ENCODE results near the gene SLC44A3. TPM values are rescaled to one million over a fixed set of nuclear protein-coding genes. Genes with fewer than 3 reads are reported as not detected.
A peak's percentile ranks its signal among the peaks of the same experiment; 100 is the strongest.

The SLC44A3 gene
- total RNA-seq, 5 donors from 2014 or later (not counting 1 experiment from before 2014, with no cell fraction given), result 0.30 to 0.99 (median 0.74) TPM; not detected in 1

DNA sequence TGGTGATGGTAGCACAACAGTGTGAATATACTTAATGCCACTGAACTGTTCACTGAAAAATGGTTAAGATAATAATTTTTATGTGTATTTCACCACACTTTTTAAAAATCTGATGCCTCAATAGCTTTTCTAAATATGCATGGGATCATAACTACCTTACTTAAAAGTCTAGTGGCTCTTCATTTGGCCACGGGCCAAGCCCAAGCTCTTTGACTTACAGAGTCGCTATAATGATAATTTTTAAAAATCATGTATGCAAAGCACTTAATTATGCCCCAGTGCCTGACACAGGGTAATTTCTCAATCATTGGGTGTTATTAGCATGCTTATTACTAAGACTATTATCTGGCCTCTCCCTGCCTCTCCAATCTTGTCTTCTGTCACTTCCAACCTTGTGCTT is 114.4 kb downstream of the SLC44A3 start:
- ChIA-PET POLR2A (no interaction called here), CTCF (no interaction called here)
- peaks cover 2 to 15% (median 3%) of the 10 kb centered on the region in 3 donors for H3K4me1 Mint-ChIP-seq
- Histone ChIP-seq H3K4me1 (ENCODE audit: control insufficient read depth in 1 of 2, extremely low read depth in 1 of 2, insufficient read depth in 2 of 2, low read length in 2 of 2) (no peaks in the 10 kb centered on the region), H3K9me3 (no peaks in the 10 kb centered on the region), H3K36me3 (ENCODE audit: control insufficient read depth in 2 of 2, extremely low read depth in 1 of 2, insufficient read depth in 1 of 2, low read length in 1 of 2) (no peaks in the 10 kb centered on the region), H3K27ac (ENCODE audit: low read length) (no peak overlapping the region), H3K4me3 (ENCODE audit: control insufficient read depth in 1 of 2, extremely low read depth in 1 of 2, low read length in 1 of 2) (no peak overlapping the region), H3K27me3 (replicated peaks in 1 of 2; ENCODE audit: control insufficient read depth in 2 of 2, extremely low read depth in 1 of 2, insufficient read depth in 2 of 2, low read length in 1 of 2) (no peaks in the 10 kb centered on the region)
- no peak for DNase-seq
- no peak for ATAC-seq (replicated peaks in 1 of 4)
- no peaks in the 10 kb centered on the region for H3K36me3 Mint-ChIP-seq
- WGBS (ENCODE audit: insufficient coverage), result no CpG with 5 or more reads among the region's 2 CpGs
- no peak overlapping the region for H3K27ac Mint-ChIP-seq
- no peak overlapping the region for H3K4me3 Mint-ChIP-seq
- no peaks in the 10 kb centered on the region for H3K9me3 Mint-ChIP-seq
- peaks cover 4 to 6% of the 10 kb centered on the region in 2 donors for H3K27me3 Mint-ChIP-seq

DNA sequence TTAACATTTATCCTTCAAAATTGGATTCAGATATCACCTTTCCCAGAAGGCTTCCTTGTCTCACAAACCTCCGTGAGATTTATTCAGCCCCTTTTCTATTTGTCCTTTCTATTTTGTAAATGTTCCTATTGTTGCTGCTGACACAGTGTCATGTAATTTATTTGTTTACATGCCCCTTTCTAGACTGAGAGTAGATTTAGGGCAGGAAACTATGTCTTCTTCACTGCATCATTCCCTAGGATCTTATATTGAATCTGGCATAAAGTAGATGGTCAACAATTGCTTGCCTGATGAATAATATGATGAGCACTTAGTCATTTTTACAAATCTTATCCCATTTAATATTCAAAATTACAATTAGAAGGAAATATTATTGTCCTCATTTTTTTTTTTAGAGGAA is 114.9 kb downstream of the SLC44A3 start:
- Histone ChIP-seq H3K9me3 (no peaks in the 10 kb centered on the region), H3K4me3 (ENCODE audit: control insufficient read depth in 1 of 2, extremely low read depth in 1 of 2, low read length in 1 of 2) (no peak overlapping the region), H3K4me1 (ENCODE audit: control insufficient read depth in 1 of 2, extremely low read depth in 1 of 2, insufficient read depth in 2 of 2, low read length in 2 of 2) (no peaks in the 10 kb centered on the region), H3K27ac (ENCODE audit: low read length) (no peak overlapping the region), H3K27me3 (replicated peaks in 1 of 2; ENCODE audit: control insufficient read depth in 2 of 2, extremely low read depth in 1 of 2, insufficient read depth in 2 of 2, low read length in 1 of 2) (no peaks in the 10 kb centered on the region), H3K36me3 (ENCODE audit: control insufficient read depth in 2 of 2, extremely low read depth in 1 of 2, insufficient read depth in 1 of 2, low read length in 1 of 2) (no peaks in the 10 kb centered on the region)
- Mint-ChIP-seq H3K4me3 (no peak overlapping the region), H3K4me1 (peaks cover 2 to 15% (median 3%) of the 10 kb centered on the region in 3 donors), H3K9me3 (no peaks in the 10 kb centered on the region), H3K27ac (no peak overlapping the region), H3K36me3 (no peaks in the 10 kb centered on the region), H3K27me3 (peaks cover 4 to 6% of the 10 kb centered on the region in 2 donors)
- WGBS (ENCODE audit: insufficient coverage), result no CpG with 5 or more reads among the region's 1 CpG
- POLR2A ChIA-PET, result no interaction called here
- no peak for DNase-seq
- no peak for ATAC-seq (replicated peaks in 1 of 4)
- CTCF ChIA-PET, result no interaction called here

DNA sequence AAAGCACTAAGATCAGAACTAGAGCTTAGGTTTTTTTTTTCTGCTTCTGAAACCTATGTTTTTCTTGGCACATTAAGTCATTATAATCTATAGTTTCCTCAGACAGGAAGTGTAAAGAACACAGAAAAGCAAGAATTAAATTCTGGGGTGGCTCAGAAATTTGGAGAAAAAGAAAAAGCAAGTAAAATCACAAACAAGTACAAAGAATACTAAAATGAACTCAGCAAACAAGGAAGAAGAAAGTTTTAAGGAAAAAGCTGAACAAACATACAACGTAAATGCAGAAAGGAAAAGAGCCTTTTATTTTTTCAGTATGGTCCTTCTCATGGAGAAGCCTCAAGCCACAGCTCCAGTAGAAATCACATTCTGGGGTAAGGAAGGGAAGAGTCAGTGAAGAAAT is 115.3 kb downstream of the SLC44A3 start:
- H3K4me3 ChIP-seq (ENCODE audit: control insufficient read depth in 1 of 2, extremely low read depth in 1 of 2, low read length in 1 of 2), result no peak overlapping the region
- H3K9me3 ChIP-seq, result no peaks in the 10 kb centered on the region
- Mint-ChIP-seq H3K4me1 (peaks cover 2 to 15% (median 3%) of the 10 kb centered on the region in 3 donors), H3K27ac (peak overlapping the region in 1 of 2 donors; percentile 16), H3K9me3 (no peaks in the 10 kb centered on the region), H3K27me3 (peaks cover 4 to 7% of the 10 kb centered on the region in 2 donors), H3K36me3 (no peaks in the 10 kb centered on the region), H3K4me3 (no peak overlapping the region)
- H3K27ac ChIP-seq (ENCODE audit: low read length), result no peak overlapping the region
- H3K27me3 ChIP-seq (replicated peaks in 1 of 2; ENCODE audit: control insufficient read depth in 2 of 2, extremely low read depth in 1 of 2, insufficient read depth in 2 of 2, low read length in 1 of 2), result peaks cover 0 to 2% of the 10 kb centered on the region in 2 experiments
- DNase-seq (no peak), ATAC-seq (replicated peaks in 1 of 4) (no peak)
- CTCF ChIA-PET, result no interaction called here
- POLR2A ChIA-PET, result no interaction called here
- WGBS (ENCODE audit: insufficient coverage), result no CpG with 5 or more reads among the region's 1 CpG
- H3K4me1 ChIP-seq (ENCODE audit: control insufficient read depth in 1 of 2, extremely low read depth in 1 of 2, insufficient read depth in 2 of 2, low read length in 2 of 2), result no peaks in the 10 kb centered on the region
- no peaks in the 10 kb centered on the region for H3K36me3 ChIP-seq (ENCODE audit: control insufficient read depth in 2 of 2, extremely low read depth in 1 of 2, insufficient read depth in 1 of 2, low read length in 1 of 2)

DNA sequence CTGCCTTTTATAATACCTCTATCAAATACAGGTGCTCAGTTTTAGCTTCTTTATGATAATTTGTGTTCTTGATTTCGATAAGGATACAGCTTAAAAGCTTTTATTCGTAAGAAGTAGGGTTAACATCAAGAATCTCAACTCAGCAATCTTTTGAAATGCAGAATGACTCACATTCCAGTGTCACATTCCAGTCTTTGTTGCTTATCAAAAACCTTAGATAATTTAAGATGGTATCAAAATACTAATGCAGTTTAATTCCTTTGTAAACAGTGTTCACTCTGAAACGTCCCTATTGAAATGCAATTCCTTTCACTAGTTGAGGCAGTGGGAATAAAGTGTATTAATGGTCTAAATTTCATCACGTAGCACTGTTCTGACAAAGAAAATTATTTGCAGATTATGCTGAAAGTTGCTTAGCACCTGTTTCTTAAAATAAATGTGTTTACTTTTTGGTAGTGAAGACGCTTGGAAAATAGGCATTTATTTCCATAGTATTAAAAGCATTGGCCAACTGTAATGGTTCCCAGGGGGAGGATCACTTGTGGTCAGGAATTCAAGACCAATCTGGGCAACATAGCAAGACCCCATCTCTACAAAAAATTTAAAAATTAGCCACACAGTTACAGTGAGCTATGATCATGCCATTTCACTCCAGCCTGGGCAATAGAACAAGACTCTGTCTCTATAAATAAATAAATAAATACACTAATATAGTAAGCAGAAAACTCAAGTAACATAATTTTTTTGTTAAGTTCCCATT is 116.9 kb downstream of the SLC44A3 start:
- Histone ChIP-seq H3K4me1 (ENCODE audit: control insufficient read depth in 1 of 2, extremely low read depth in 1 of 2, insufficient read depth in 2 of 2, low read length in 2 of 2) (no peaks in the 10 kb centered on the region), H3K27me3 (replicated peaks in 1 of 2; ENCODE audit: control insufficient read depth in 2 of 2, extremely low read depth in 1 of 2, insufficient read depth in 2 of 2, low read length in 1 of 2) (peaks cover 0 to 3% of the 10 kb centered on the region in 2 experiments), H3K4me3 (ENCODE audit: control insufficient read depth in 1 of 2, extremely low read depth in 1 of 2, low read length in 1 of 2) (no peak overlapping the region), H3K27ac (ENCODE audit: low read length) (no peak overlapping the region), H3K36me3 (ENCODE audit: control insufficient read depth in 2 of 2, extremely low read depth in 1 of 2, insufficient read depth in 1 of 2, low read length in 1 of 2) (no peaks in the 10 kb centered on the region), H3K9me3 (no peaks in the 10 kb centered on the region)
- no peak for DNase-seq
- Mint-ChIP-seq H3K9me3 (no peaks in the 10 kb centered on the region), H3K27ac (no peak overlapping the region), H3K4me3 (no peak overlapping the region), H3K27me3 (peaks cover 4 to 10% of the 10 kb centered on the region in 2 donors), H3K4me1 (peaks cover 2 to 15% (median 3%) of the 10 kb centered on the region in 3 donors), H3K36me3 (no peaks in the 10 kb centered on the region)
- POLR2A ChIA-PET, result no interaction called here
- CTCF ChIA-PET, result no interaction called here
- no CpG with 5 or more reads among the region's 5 CpGs for WGBS (ENCODE audit: insufficient coverage)
- no peak for ATAC-seq (replicated peaks in 1 of 4)

DNA sequence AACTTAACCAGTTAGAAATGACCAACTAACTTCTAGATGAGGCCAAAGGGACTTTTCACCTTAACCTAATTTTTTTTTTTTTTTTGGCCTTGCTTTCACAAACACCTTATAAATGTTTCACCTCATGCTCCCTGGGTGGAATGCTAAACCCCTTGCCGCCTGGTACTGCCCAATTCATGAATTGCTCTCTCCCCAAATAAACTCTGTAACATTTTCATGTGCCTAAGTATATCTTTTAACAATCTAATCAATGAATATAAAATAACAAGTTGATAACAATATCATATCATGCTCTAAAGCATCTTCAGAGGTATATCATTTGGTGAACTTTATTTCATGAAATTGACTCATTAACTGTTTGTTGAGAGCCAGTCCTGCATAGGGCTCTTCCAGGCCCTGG is 117.7 kb downstream of the SLC44A3 start:
- DNase-seq (no peak), ATAC-seq (replicated peaks in 1 of 4) (no peak)
- WGBS (ENCODE audit: insufficient coverage), result no CpG with 5 or more reads among the region's 1 CpG
- H3K9me3 ChIP-seq, result no peaks in the 10 kb centered on the region
- ChIA-PET POLR2A (no interaction called here), CTCF (no interaction called here)
- no peak overlapping the region for H3K4me3 Mint-ChIP-seq
- no peaks in the 10 kb centered on the region for H3K36me3 Mint-ChIP-seq
- H3K27ac Mint-ChIP-seq, result no peak overlapping the region
- no peaks in the 10 kb centered on the region for H3K9me3 Mint-ChIP-seq
- no peaks in the 10 kb centered on the region for H3K4me1 ChIP-seq (ENCODE audit: control insufficient read depth in 1 of 2, extremely low read depth in 1 of 2, insufficient read depth in 2 of 2, low read length in 2 of 2)
- H3K27me3 Mint-ChIP-seq, result peaks cover 4 to 10% of the 10 kb centered on the region in 2 donors
- H3K27me3 ChIP-seq (replicated peaks in 1 of 2; ENCODE audit: control insufficient read depth in 2 of 2, extremely low read depth in 1 of 2, insufficient read depth in 2 of 2, low read length in 1 of 2), result peaks cover 0 to 3% of the 10 kb centered on the region in 2 experiments
- no peak overlapping the region for H3K27ac ChIP-seq (ENCODE audit: low read length)
- no peaks in the 10 kb centered on the region for H3K36me3 ChIP-seq (ENCODE audit: control insufficient read depth in 2 of 2, extremely low read depth in 1 of 2, insufficient read depth in 1 of 2, low read length in 1 of 2)
- H3K4me3 ChIP-seq (ENCODE audit: control insufficient read depth in 1 of 2, extremely low read depth in 1 of 2, low read length in 1 of 2), result no peak overlapping the region
- H3K4me1 Mint-ChIP-seq, result peaks cover 2 to 15% (median 3%) of the 10 kb centered on the region in 3 donors

DNA sequence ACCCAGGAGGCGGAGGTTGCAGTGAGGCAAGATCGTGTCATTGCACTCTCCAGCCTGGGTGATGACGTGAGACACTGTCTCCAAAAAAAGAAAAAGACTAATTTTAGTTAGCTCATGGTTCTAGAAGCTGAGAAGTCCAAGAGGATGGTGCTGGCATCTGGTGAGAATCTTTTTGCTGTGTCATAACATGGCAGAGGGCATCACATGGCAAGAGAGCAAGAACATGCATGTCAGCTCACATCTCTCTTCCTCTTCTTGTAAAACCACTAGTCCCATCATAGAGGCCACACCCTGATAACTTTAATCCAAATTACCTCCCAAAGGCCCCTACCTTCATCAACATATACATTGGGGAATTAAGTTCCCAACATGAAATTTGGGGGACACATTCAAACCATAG is 120.6 kb downstream of the SLC44A3 start:
- Mint-ChIP-seq H3K36me3 (no peaks in the 10 kb centered on the region), H3K9me3 (no peaks in the 10 kb centered on the region), H3K27me3 (peaks cover 10 to 13% of the 10 kb centered on the region in 2 donors), H3K27ac (no peak overlapping the region), H3K4me1 (peaks cover 0 to 9% (median 0%) of the 10 kb centered on the region in 3 donors), H3K4me3 (no peak overlapping the region)
- no peak overlapping the region for H3K27ac ChIP-seq (ENCODE audit: low read length)
- H3K4me3 ChIP-seq (ENCODE audit: control insufficient read depth in 1 of 2, extremely low read depth in 1 of 2, low read length in 1 of 2), result no peak overlapping the region
- no peaks in the 10 kb centered on the region for H3K4me1 ChIP-seq (ENCODE audit: control insufficient read depth in 1 of 2, extremely low read depth in 1 of 2, insufficient read depth in 2 of 2, low read length in 2 of 2)
- ATAC-seq (replicated peaks in 1 of 4) (no peak), DNase-seq (no peak)
- ChIA-PET POLR2A (no interaction called here), CTCF (no interaction called here)
- 78% methylated on average over 3 of the region's 3 CpGs for WGBS (ENCODE audit: insufficient coverage)
- peaks cover 0 to 3% of the 10 kb centered on the region in 2 experiments for H3K27me3 ChIP-seq (replicated peaks in 1 of 2; ENCODE audit: control insufficient read depth in 2 of 2, extremely low read depth in 1 of 2, insufficient read depth in 2 of 2, low read length in 1 of 2)
- H3K36me3 ChIP-seq (ENCODE audit: control insufficient read depth in 2 of 2, extremely low read depth in 1 of 2, insufficient read depth in 1 of 2, low read length in 1 of 2), result no peaks in the 10 kb centered on the region
- H3K9me3 ChIP-seq, result no peaks in the 10 kb centered on the region
